T-cell (primary cell): Measurements from ENCODE around the gene LRRC2. TPM values are rescaled to one million over a fixed set of nuclear protein-coding genes. Genes with fewer than 3 reads are reported as not detected.
"Not testable (repeated sequence)": the region's sequence is repeated elsewhere in the genome, so short reads cannot be mapped to it uniquely, and the experiment has no call there.

Source experiments
- ATAC-seq, 4 experiments: fragments of 200-7000 bp in 3 of 4; fragments of 150-1000 bp in 1 of 4; cut with Tn5 transposase; replicated peaks in 1 of 4; 1 replicate in 3 of 4; 2 replicates in 1 of 4; pipeline ENCODE4 v1.10.0; 2021; ENCODE audit warnings: moderate library complexity in 3 of 4, mild to moderate bottlenecking in 2 of 4, moderate number of reproducible peaks in 1 of 4
- CTCF ChIA-PET, 2 donors: fragments of 300-600 bp; sonication (Branson Sonifier 250); formaldehyde crosslinking; loops; one replicate each; lab custom pipeline; 2022; ENCODE audit warnings: antibody characterized with exemption in 2 of 2; lab: Charles Lee
- POLR2A ChIA-PET, 2 donors: fragments of 300-600 bp; sonication (Branson Sonifier 250); formaldehyde crosslinking; loops; one replicate each; lab custom pipeline; 2022; ENCODE audit warnings: antibody characterized with exemption in 2 of 2; lab: Charles Lee
- DNase-seq, 35 experiments: peaks; one replicate each; pipeline versions ENCODE4 v3.0.0 to v3.0.0-alpha.2; 2013 to 2023
- H3K27ac ChIP-seq: one replicate; pipeline ENCODE4 v1.5.1; 2013; ENCODE audit warnings: low read length
- H3K27me3 ChIP-seq, 2 experiments: replicated peaks in 1 of 2; 1 replicate in 1 of 2; 2 replicates in 1 of 2; pipeline versions ENCODE4 v1.6.1 to v1.7.0; 2013; ENCODE audit warnings: low read length in 1 of 2, mixed read lengths in 1 of 2; ENCODE audit not compliant: control insufficient read depth in 2 of 2, insufficient read depth in 2 of 2; ENCODE audit errors: extremely low read depth in 1 of 2
- H3K36me3 ChIP-seq, 2 donors: 1 replicate in 1 of 2; 2 replicates in 1 of 2; pipeline versions ENCODE4 v1.6.1 to v1.7.0; 2013; ENCODE audit warnings: low read length in 1 of 2; ENCODE audit not compliant: control insufficient read depth in 2 of 2, insufficient read depth in 1 of 2; ENCODE audit errors: extremely low read depth in 1 of 2
- H3K4me1 ChIP-seq, 2 experiments: 1 replicate in 1 of 2; 2 replicates in 1 of 2; pipeline versions ENCODE4 v1.6.1 to v1.7.0; 2013; ENCODE audit warnings: low read length in 2 of 2, mixed read lengths in 1 of 2; ENCODE audit not compliant: insufficient read depth in 2 of 2, control insufficient read depth in 1 of 2; ENCODE audit errors: extremely low read depth in 1 of 2
- H3K4me3 ChIP-seq, 2 donors: 1 replicate in 1 of 2; 2 replicates in 1 of 2; pipeline versions ENCODE4 v1.5.1 to v1.7.0; 2013; ENCODE audit warnings: mild to moderate bottlenecking in 2 of 2, low read length in 1 of 2, moderate library complexity in 1 of 2; ENCODE audit not compliant: control insufficient read depth in 1 of 2; ENCODE audit errors: extremely low read depth in 1 of 2
- H3K9me3 ChIP-seq: 2 replicates; pipeline ENCODE4 v1.7.0; 2013
- H3K27ac Mint-ChIP-seq, 2 donors: one replicate each; pipeline ENCODE4 v1.8.0; 2020 to 2021; ENCODE audit warnings: mild to moderate bottlenecking in 2 of 2, mixed read lengths in 2 of 2
- H3K27me3 Mint-ChIP-seq, 2 donors: one replicate each; pipeline ENCODE4 v1.8.0; 2021 to 2022; ENCODE audit warnings: mixed read lengths in 2 of 2
- H3K36me3 Mint-ChIP-seq: one replicate; pipeline ENCODE4 v1.8.0; 2021; ENCODE audit warnings: mixed read lengths
- H3K4me1 Mint-ChIP-seq, 3 donors: one replicate each; pipeline ENCODE4 v1.8.0; 2020 to 2022; ENCODE audit warnings: mixed read lengths in 3 of 3, mild to moderate bottlenecking in 1 of 3
- H3K4me3 Mint-ChIP-seq, 3 donors: one replicate each; pipeline ENCODE4 v1.8.0; 2020 to 2022; ENCODE audit warnings: mild to moderate bottlenecking in 3 of 3, mixed read lengths in 3 of 3, moderate library complexity in 3 of 3
- H3K9me3 Mint-ChIP-seq, 3 donors: one replicate each; pipeline ENCODE4 v1.8.0; 2020 to 2022; ENCODE audit warnings: mixed read lengths in 3 of 3
- whole genome bisulfite sequencing: methylation state at CpG from one replicate; pipeline ENCODE4 v1.1.5; 2013; ENCODE audit warnings: missing lambda C conversion rate; ENCODE audit not compliant: insufficient coverage; 5-methylcytosine and 5-hydroxymethylcytosine counted together
- total RNA-seq, 35 experiments: library from RNA in 6 of 35; stranded (reverse) in 6 of 35; fragments of 120-200 nt in 1 of 35; gene quantifications; one replicate each; pipeline versions ENCODE4 v1.2.1 to v1.2.4 and lab custom pipeline; 2013 to 2026

The LRRC2 gene
- total RNA-seq, 5 donors from 2014 or later (not counting 1 experiment from before 2014, with no cell fraction given), result 0.30 to 1.9 (median 1.0) TPM

- no peak for ATAC-seq
- Histone ChIP-seq H3K27me3 (no peaks in the 10 kb centered on the region), H3K36me3 (no peaks in the 10 kb centered on the region), H3K27ac (peak overlapping the region; percentile 66), H3K9me3 (no peaks in the 10 kb centered on the region), H3K4me1 (peaks cover 38 to 44% of the 10 kb centered on the region in 2 experiments), H3K4me3 (peak overlapping the region; percentile 17 to 59)
- Mint-ChIP-seq H3K27ac (peak overlapping the region; percentile 90 to 91), H3K9me3 (no peaks in the 10 kb centered on the region), H3K27me3 (no peaks in the 10 kb centered on the region), H3K4me3 (peak overlapping the region; percentile 60 to 62 (median 62)), H3K4me1 (peaks cover 51 to 77% (median 70%) of the 10 kb centered on the region in 3 donors), H3K36me3 (no peaks in the 10 kb centered on the region)
- 81% methylated on average over 7 of the region's 9 CpGs for WGBS
- DNase-seq, result no peak
- CTCF ChIA-PET, result interaction anchor here (0.7 to 2.4 kb wide), 10 partner anchors 9 to 340 kb away, joined by 3 to 48 read pairs (median 4); no protein-coding TSS in a partner anchor
- POLR2A ChIA-PET, result no interaction called here
Observed at GRCh38 chr3:46539443-46540005, 26.6 kb downstream of the LRRC2 start.

- CTCF ChIA-PET, result interaction anchor here (0.7 to 2.4 kb wide), 10 partner anchors 18 to 340 kb away, joined by 3 to 48 read pairs (median 4); no protein-coding TSS in a partner anchor
- 0% methylated on average over 3 of the region's 14 CpGs for WGBS
- Histone ChIP-seq H3K27me3 (no peaks in the 10 kb centered on the region), H3K27ac (peak overlapping the region; percentile 66), H3K36me3 (no peaks in the 10 kb centered on the region), H3K4me3 (peak overlapping the region; percentile 17 to 59), H3K9me3 (no peaks in the 10 kb centered on the region), H3K4me1 (peaks cover 38 to 44% of the 10 kb centered on the region in 2 experiments)
- POLR2A ChIA-PET, result no interaction called here
- Mint-ChIP-seq H3K27me3 (no peaks in the 10 kb centered on the region), H3K9me3 (no peaks in the 10 kb centered on the region), H3K4me3 (peak overlapping the region; percentile 60 to 62 (median 62)), H3K4me1 (peaks cover 57 to 82% (median 70%) of the 10 kb centered on the region in 3 donors), H3K27ac (peak overlapping the region; percentile 90 to 91), H3K36me3 (no peaks in the 10 kb centered on the region)
- DNase-seq (peak; percentile 68 to 93 (median 86)), ATAC-seq (peak; percentile 95 to 96 (median 95))
Observed at GRCh38 chr3:46538803-46539442, 27.2 kb downstream of the LRRC2 start.

GRCh38 chr3:46538425-46538802 lies 27.7 kb downstream of the LRRC2 start:
- peak in 1 of 4 experiments; percentile 7 for ATAC-seq
- CTCF ChIA-PET, result interaction anchor here (0.9 to 2.4 kb wide), 10 partner anchors 18 to 91 kb away, joined by 3 to 48 read pairs (median 4); partner anchors contain the start of gene RTP3 (in 1 of the 2)

GRCh38 chr3:46537779-46538178 lies 28.3 kb downstream of the LRRC2 start:
- Mint-ChIP-seq H3K4me3 (peak overlapping the region; percentile 60 to 62 (median 62)), H3K27ac (peak overlapping the region; percentile 90 to 91), H3K9me3 (no peaks in the 10 kb centered on the region), H3K27me3 (no peaks in the 10 kb centered on the region), H3K4me1 (peaks cover 69 to 80% (median 71%) of the 10 kb centered on the region in 3 donors), H3K36me3 (no peaks in the 10 kb centered on the region)
- ChIA-PET CTCF (interaction anchor here (1.0 to 2.4 kb wide), 4 partner anchors 20 to 49 kb away, joined by 3 to 48 read pairs (median 6); partner anchors contain the start of gene RTP3 (in 1 of the 2)), POLR2A (interaction anchor here in 1 of 2 donors (0.6 kb wide), 1 partner anchor 11 kb away, joined by 8 read pairs; no protein-coding TSS in a partner anchor)
- H3K36me3 ChIP-seq, result no peaks in the 10 kb centered on the region
- 100% methylated on average over 3 of the region's 5 CpGs for WGBS
- H3K27ac ChIP-seq, result no peak overlapping the region
- DNase-seq (no peak), ATAC-seq (no peak)
- H3K4me3 ChIP-seq, result no peak overlapping the region
- no peaks in the 10 kb centered on the region for H3K27me3 ChIP-seq
- H3K4me1 ChIP-seq, result peaks cover 35 to 43% of the 10 kb centered on the region in 2 experiments
- no peaks in the 10 kb centered on the region for H3K9me3 ChIP-seq

More at GRCh38 chr3:46538425-46538802, 27.7 kb downstream of the LRRC2 start:
- peak overlapping the region; percentile 90 to 91 for H3K27ac Mint-ChIP-seq
- H3K36me3 Mint-ChIP-seq, DNase-seq, POLR2A ChIA-PET, H3K27me3 ChIP-seq, H3K9me3 Mint-ChIP-seq, H3K4me3 ChIP-seq, H3K9me3 ChIP-seq, H3K27me3 Mint-ChIP-seq, H3K36me3 ChIP-seq: not testable (repeated sequence)
- Histone ChIP-seq H3K4me1 (peaks cover 38 to 44% of the 10 kb centered on the region in 2 experiments), H3K27ac (peak overlapping the region; percentile 66)
- 17% methylated on average over 1 of the region's 5 CpGs for whole genome bisulfite sequencing
- H3K4me3 Mint-ChIP-seq, result peak overlapping the region; percentile 60 to 62 (median 62)
- H3K4me1 Mint-ChIP-seq, result peaks cover 62 to 81% (median 70%) of the 10 kb centered on the region in 3 donors

GRCh38 chr3:46537316-46537715 lies 28.8 kb downstream of the LRRC2 start:
- POLR2A ChIA-PET, result interaction anchor here in 1 of 2 donors (0.5 to 0.6 kb wide), 2 partner anchors 10 to 15 kb away, joined by 3 to 8 read pairs; no protein-coding TSS in a partner anchor
- H3K27ac Mint-ChIP-seq, result peak overlapping the region in 1 of 2 donors; percentile 91
- 100% methylated on average over 1 of the region's 1 CpG for WGBS

GRCh38 chr3:46536758-46537157 lies 29.3 kb downstream of the LRRC2 start:
- Mint-ChIP-seq H3K4me1 (peaks cover 63 to 73% (median 63%) of the 10 kb centered on the region in 3 donors), H3K27ac (peak overlapping the region in 1 of 2 donors; percentile 57), H3K9me3 (no peaks in the 10 kb centered on the region), H3K36me3 (no peaks in the 10 kb centered on the region), H3K4me3 (no peak overlapping the region), H3K27me3 (no peaks in the 10 kb centered on the region)
- Histone ChIP-seq H3K4me1 (peaks cover 29 to 37% of the 10 kb centered on the region in 2 experiments), H3K4me3 (no peak overlapping the region), H3K27ac (no peak overlapping the region), H3K27me3 (no peaks in the 10 kb centered on the region), H3K36me3 (no peaks in the 10 kb centered on the region), H3K9me3 (no peaks in the 10 kb centered on the region)
- ChIA-PET CTCF (interaction anchor here in 1 of 2 donors (1.4 kb wide), 1 partner anchor 22 kb away, joined by 4 read pairs; no protein-coding TSS in a partner anchor), POLR2A (interaction anchor here in 1 of 2 donors (0.5 kb wide), 1 partner anchor 14 kb away, joined by 3 read pairs; no protein-coding TSS in a partner anchor)
- DNase-seq, result peak in 1 of 35 experiments; percentile 20
- ATAC-seq, result no peak

More at GRCh38 chr3:46537316-46537715, 28.8 kb downstream of the LRRC2 start:
- CTCF ChIA-PET, result interaction anchor here (1.0 to 2.4 kb wide), 4 partner anchors 21 to 48 kb away, joined by 3 to 48 read pairs (median 6); partner anchors contain the start of gene RTP3 (in 1 of the 2)
- ATAC-seq, result no peak
- Mint-ChIP-seq H3K36me3 (no peaks in the 10 kb centered on the region), H3K27me3 (no peaks in the 10 kb centered on the region), H3K4me3 (peak overlapping the region in 1 of 3 donors; percentile 62), H3K4me1 (peaks cover 68 to 79% (median 69%) of the 10 kb centered on the region in 3 donors), H3K9me3 (no peaks in the 10 kb centered on the region)
- Histone ChIP-seq H3K4me1 (peaks cover 34 to 41% of the 10 kb centered on the region in 2 experiments), H3K9me3 (no peaks in the 10 kb centered on the region), H3K36me3 (no peaks in the 10 kb centered on the region), H3K27me3 (no peaks in the 10 kb centered on the region), H3K27ac (no peak overlapping the region), H3K4me3 (no peak overlapping the region)
- no peak for DNase-seq
